ENCODE measurements around the gene ANKRD12. TPM values are rescaled to one million over a fixed set of nuclear protein-coding genes. Genes with fewer than 3 reads are reported as not detected.

ANKRD12 gene
- total RNA-seq, 1 experiment from 2014 or later: 43.4 TPM

GRCh38 chr18:9097349-9097748 is 39.2 kb upstream of the ANKRD12 start:
- Mint-ChIP-seq H3K27me3 (ENCODE audit: low read depth) (no peaks in the 10 kb centered on the region; the same call in 1 of the 2 replicates), H3K4me3 (no peak overlapping the region), H3K9me3 (no peaks in the 10 kb centered on the region), H3K27ac (peak overlapping the region; percentile 80), H3K4me1 (peaks cover 32% of the 10 kb centered on the region), H3K36me3 (no peaks in the 10 kb centered on the region)
- ChIA-PET POLR2A (interaction anchor here (0.7 kb wide), 1 partner anchor 39 kb away, joined by 3 read pairs; the partner anchor contains the start of gene ANKRD12), CTCF (interaction anchor here (0.6 kb wide), 1 partner anchor 306 kb away, joined by 3 read pairs; no protein-coding TSS in a partner anchor)
- TF ChIP-seq ZNF671 (CRISPR knock-in tag; IDR thresholded peaks at IDR 0.05): no peak
- no peak for TF ChIP-seq ZNF317 (CRISPR knock-in tag; IDR thresholded peaks at IDR 0.05; ENCODE audit: borderline replicate concordance, low read depth)
- TF ChIP-seq ZNF423 (CRISPR knock-in tag; IDR thresholded peaks at IDR 0.05): no peak
- TF ChIP-seq ATF1 (CRISPR knock-in tag; IDR thresholded peaks at IDR 0.05): no peak
- TF ChIP-seq, protein P1, sequence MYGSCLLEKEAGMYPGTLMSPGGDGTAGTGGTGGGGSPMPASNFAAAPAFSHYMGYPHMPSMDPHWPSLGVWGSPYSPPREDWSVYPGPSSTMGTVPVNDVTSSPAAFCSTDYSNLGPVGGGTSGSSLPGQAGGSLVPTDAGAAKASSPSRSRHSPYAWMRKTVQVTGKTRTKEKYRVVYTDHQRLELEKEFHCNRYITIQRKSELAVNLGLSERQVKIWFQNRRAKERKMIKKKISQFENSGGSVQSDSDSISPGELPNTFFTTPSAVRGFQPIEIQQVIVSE (CRISPR knock-in tag; IDR thresholded peaks at IDR 0.05; ENCODE audit: borderline replicate concordance): no peak
- TF ChIP-seq PRRX2 (CRISPR knock-in tag; IDR thresholded peaks at IDR 0.05): no peak
- no peak for TF ChIP-seq NR2C2 (CRISPR knock-in tag; IDR thresholded peaks at IDR 0.05)
- TF ChIP-seq USF1 (CRISPR knock-in tag; IDR thresholded peaks at IDR 0.05): no peak
- TF ChIP-seq CBFB (CRISPR knock-in tag; IDR thresholded peaks at IDR 0.05; ENCODE audit: low read depth): no peak
- TF ChIP-seq JUN (CRISPR knock-in tag; IDR thresholded peaks at IDR 0.05): no peak
- no peak for TF ChIP-seq ZNF416 (CRISPR knock-in tag; IDR thresholded peaks at IDR 0.05)
- no peak for TF ChIP-seq E2F5 (CRISPR knock-in tag; IDR thresholded peaks at IDR 0.05)
- TF ChIP-seq TEAD1 (CRISPR knock-in tag; IDR thresholded peaks at IDR 0.05): no peak
- no peak for TF ChIP-seq NFATC4 (CRISPR knock-in tag; IDR thresholded peaks at IDR 0.05)
- no peak for TF ChIP-seq ZNF263 (CRISPR knock-in tag; IDR thresholded peaks at IDR 0.05; ENCODE audit: low read depth)
- TF ChIP-seq OVOL2 (CRISPR knock-in tag; IDR thresholded peaks at IDR 0.05; ENCODE audit: borderline replicate concordance): no peak
- TF ChIP-seq AR (CRISPR knock-in tag; IDR thresholded peaks at IDR 0.05): no peak
- no peak for TF ChIP-seq NR3C1 (CRISPR knock-in tag; conservative IDR thresholded peaks at IDR 0.05; ENCODE audit: low read depth)
- no peak for TF ChIP-seq ZNF138 (CRISPR knock-in tag; conservative IDR thresholded peaks at IDR 0.05)
- no peak for TF ChIP-seq RELA (CRISPR knock-in tag; IDR thresholded peaks at IDR 0.05; ENCODE audit: borderline replicate concordance)
- no peak for DNase-seq (ENCODE audit: low spot score)
- peak; percentile 52 for ATAC-seq

GRCh38 chr18:9100796-9101195 is 35.8 kb upstream of the ANKRD12 start:
- ATAC-seq (no peak), DNase-seq (ENCODE audit: low spot score) (no peak)
- Mint-ChIP-seq H3K27me3 (ENCODE audit: low read depth) (no peaks in the 10 kb centered on the region; the same call in 1 of the 2 replicates), H3K36me3 (no peaks in the 10 kb centered on the region), H3K27ac (no peak overlapping the region), H3K4me3 (no peak overlapping the region), H3K4me1 (peaks cover 47% of the 10 kb centered on the region), H3K9me3 (no peaks in the 10 kb centered on the region)
- CTCF ChIA-PET: interaction anchor here (0.6 kb wide), 1 partner anchor 295 kb away, joined by 5 read pairs; no protein-coding TSS in a partner anchor
- POLR2A ChIA-PET: no interaction called here
- TF ChIP-seq PRDM15 (CRISPR knock-in tag; IDR thresholded peaks at IDR 0.05): no peak
- TF ChIP-seq, protein P2, sequence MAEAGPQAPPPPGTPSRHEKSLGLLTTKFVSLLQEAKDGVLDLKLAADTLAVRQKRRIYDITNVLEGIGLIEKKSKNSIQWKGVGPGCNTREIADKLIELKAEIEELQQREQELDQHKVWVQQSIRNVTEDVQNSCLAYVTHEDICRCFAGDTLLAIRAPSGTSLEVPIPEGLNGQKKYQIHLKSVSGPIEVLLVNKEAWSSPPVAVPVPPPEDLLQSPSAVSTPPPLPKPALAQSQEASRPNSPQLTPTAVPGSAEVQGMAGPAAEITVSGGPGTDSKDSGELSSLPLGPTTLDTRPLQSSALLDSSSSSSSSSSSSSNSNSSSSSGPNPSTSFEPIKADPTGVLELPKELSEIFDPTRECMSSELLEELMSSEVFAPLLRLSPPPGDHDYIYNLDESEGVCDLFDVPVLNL (CRISPR knock-in tag; IDR thresholded peaks at IDR 0.05; ENCODE audit: borderline replicate concordance, low read depth): no peak
- TF ChIP-seq, protein P3, sequence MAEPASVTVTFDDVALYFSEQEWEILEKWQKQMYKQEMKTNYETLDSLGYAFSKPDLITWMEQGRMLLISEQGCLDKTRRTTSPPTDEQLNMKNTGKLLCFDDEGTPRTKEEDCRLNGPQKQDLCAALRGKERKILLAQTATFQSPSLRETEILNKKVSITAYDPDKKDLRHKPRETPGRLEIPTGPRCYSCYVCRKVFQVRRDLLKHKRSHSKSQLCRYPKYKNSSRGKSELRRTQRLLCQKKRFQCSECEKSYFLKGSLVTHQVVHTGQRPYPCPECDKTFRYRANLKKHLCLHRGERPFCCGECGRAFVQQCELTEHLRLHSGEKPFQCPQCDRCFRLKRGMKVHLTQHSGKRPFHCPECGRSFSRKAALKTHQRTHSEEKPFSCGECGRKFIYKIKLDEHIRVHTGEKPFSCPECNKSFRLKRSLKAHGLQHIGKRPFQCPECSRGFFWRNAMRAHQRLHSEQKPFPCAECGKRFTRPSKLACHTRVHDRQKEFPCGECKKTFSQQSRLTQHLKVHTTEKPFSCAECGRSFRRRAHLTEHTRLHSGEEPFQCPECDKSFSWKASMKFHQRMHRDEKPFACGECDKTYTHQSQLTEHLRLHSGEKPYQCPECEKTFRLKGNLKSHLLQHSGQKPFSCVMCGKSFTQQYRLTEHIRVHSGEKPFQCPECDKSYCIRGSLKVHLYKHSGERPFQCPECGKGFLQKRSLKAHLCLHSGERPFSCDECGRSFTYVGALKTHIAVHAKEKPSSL (CRISPR knock-in tag; conservative IDR thresholded peaks at IDR 0.05): no peak
- no peak for TF ChIP-seq NFE2L1 (CRISPR knock-in tag; IDR thresholded peaks at IDR 0.05)
